Glutamatergic neuron (in vitro differentiated cells): ENCODE data around the gene NDC1. TPM values are rescaled to one million over a fixed set of nuclear protein-coding genes. Genes with fewer than 3 reads are reported as not detected.

Experiments
- DNase-seq: peaks from one replicate; pipeline ENCODE4 v3.0.0; 2022
- H3K27ac Mint-ChIP-seq: one replicate; pipeline ENCODE4 v1.8.0; 2020; ENCODE audit warnings: mild to moderate bottlenecking, mixed read lengths, inconsistent platforms; ENCODE audit not compliant: unreplicated experiment
- H3K27me3 Mint-ChIP-seq: one replicate; pipeline ENCODE4 v1.8.0; 2020; ENCODE audit warnings: mild to moderate bottlenecking, moderate library complexity, mixed read lengths, inconsistent platforms; ENCODE audit not compliant: unreplicated experiment
- H3K36me3 Mint-ChIP-seq: one replicate; pipeline ENCODE4 v1.8.0; 2020; ENCODE audit warnings: mild to moderate bottlenecking, mixed read lengths, inconsistent platforms; ENCODE audit not compliant: unreplicated experiment
- H3K4me1 Mint-ChIP-seq: one replicate; pipeline ENCODE4 v1.8.0; 2020; ENCODE audit warnings: mild to moderate bottlenecking, low read depth, mixed read lengths, inconsistent platforms; ENCODE audit not compliant: unreplicated experiment
- H3K4me3 Mint-ChIP-seq: one replicate; pipeline ENCODE4 v1.8.0; 2020; ENCODE audit warnings: mild to moderate bottlenecking, mixed read lengths, inconsistent platforms; ENCODE audit not compliant: unreplicated experiment
- H3K9me3 Mint-ChIP-seq: one replicate; pipeline ENCODE4 v1.8.0; 2020; ENCODE audit warnings: mild to moderate bottlenecking, moderate library complexity, mixed read lengths, inconsistent platforms; ENCODE audit not compliant: unreplicated experiment
- total RNA-seq: library from RNA; stranded (reverse); fragmentation: NEBNext Ultra II Directional; extraction: Animal tissue kit (Norgen Biotek cat#: 25700); gene quantifications from one replicate; pipeline ENCODE4 v1.2.1, GENCODE V29; 2021; ENCODE audit not compliant: unreplicated experiment
- TF ChIP-seq, protein P1 (sequence below): fragments of 200-600 bp; sonication (generic); IDR thresholded peaks from one replicate; pipeline ENCODE4 v1.5.0; 2021; ENCODE audit not compliant: partially characterized antibody, unreplicated experiment

NDC1 gene
- total RNA-seq, 1 donor from 2014 or later = 10.6 TPM

DNA sequence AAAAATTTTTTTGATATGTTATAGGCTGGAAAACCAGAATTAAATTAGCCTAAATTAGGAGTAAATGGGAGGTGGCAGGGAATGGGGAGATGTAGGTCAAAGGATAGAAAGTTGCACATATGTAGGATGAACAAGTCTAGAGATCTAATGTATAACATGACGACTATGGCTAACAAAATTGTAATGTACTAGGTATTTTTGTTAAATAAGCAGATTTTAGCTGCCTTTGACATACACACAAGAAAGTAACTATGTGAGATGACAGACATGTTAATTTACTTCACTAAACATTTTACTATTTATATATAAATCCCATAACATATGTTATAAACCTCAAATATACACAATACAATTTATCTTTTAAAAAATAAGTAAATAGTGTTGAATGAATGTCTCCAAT lies 68.9 kb downstream of the NDC1 start:
- no peak overlapping the region for H3K4me3 Mint-ChIP-seq
- no peak overlapping the region for H3K27ac Mint-ChIP-seq
- DNase-seq = no peak
- TF ChIP-seq, protein P1, sequence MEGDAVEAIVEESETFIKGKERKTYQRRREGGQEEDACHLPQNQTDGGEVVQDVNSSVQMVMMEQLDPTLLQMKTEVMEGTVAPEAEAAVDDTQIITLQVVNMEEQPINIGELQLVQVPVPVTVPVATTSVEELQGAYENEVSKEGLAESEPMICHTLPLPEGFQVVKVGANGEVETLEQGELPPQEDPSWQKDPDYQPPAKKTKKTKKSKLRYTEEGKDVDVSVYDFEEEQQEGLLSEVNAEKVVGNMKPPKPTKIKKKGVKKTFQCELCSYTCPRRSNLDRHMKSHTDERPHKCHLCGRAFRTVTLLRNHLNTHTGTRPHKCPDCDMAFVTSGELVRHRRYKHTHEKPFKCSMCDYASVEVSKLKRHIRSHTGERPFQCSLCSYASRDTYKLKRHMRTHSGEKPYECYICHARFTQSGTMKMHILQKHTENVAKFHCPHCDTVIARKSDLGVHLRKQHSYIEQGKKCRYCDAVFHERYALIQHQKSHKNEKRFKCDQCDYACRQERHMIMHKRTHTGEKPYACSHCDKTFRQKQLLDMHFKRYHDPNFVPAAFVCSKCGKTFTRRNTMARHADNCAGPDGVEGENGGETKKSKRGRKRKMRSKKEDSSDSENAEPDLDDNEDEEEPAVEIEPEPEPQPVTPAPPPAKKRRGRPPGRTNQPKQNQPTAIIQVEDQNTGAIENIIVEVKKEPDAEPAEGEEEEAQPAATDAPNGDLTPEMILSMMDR = no peak
- H3K36me3 Mint-ChIP-seq = no peaks in the 10 kb centered on the region
- H3K4me1 Mint-ChIP-seq = peaks cover 2% of the 10 kb centered on the region
- H3K27me3 Mint-ChIP-seq = no peaks in the 10 kb centered on the region
- H3K9me3 Mint-ChIP-seq = peaks cover 2% of the 10 kb centered on the region

DNA sequence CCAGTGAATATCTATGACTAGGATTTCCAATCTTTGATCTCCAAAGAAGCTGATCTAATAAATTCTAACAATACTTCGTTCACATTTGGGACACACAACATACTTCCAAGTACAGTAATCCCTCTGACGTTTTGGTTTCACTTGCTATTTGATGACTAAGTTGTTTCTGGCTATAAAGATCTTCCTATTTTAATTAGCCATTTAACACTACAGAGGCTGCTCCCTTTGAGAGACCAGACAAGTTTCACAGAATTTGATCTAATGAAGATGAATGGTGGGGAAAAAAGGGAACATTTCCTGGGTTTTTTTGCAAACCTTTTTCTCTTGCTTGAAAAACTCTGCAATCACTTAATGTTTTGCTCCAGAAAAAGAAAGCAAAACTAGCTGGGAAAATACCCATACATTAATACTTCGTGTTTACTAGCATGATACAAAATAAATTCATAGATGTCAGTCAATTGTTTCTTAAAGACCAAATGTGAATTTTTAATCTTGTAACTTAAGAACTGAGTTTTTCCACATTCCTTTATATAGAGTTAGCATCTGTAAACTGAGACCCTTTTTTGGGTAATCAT lies 71.2 kb downstream of the NDC1 start:
- no peak overlapping the region for H3K27ac Mint-ChIP-seq
- H3K4me1 Mint-ChIP-seq = peaks cover 2% of the 10 kb centered on the region

DNA sequence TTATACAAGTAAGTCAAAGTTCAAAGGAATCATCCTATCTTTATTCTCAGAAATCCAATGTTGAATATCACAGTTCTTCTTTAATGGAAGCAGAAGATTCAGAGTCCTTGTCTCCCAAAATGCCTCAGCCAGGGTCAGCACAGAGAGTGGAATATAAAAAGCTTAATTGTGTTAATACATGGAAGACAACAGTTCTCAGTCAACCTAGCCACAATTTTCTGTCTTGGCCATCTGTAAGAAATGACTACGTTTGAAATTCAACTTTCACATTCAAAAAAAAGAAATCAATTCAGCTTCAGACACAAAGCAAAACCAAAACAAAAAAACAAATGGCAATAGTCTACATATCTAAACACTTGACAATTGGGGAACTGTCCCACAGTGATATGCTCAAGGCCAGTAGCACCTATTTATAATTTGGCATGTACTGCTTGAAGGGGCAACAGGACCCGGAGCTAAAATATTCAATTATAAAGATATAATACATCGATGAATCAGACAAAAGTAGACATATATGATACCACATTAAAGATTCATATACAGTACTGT lies 71.8 kb downstream of the NDC1 start:
- DNase-seq = no peak
- Mint-ChIP-seq H3K4me1 (peaks cover 2% of the 10 kb centered on the region), H3K36me3 (no peaks in the 10 kb centered on the region), H3K4me3 (no peak overlapping the region), H3K27me3 (no peaks in the 10 kb centered on the region), H3K27ac (no peak overlapping the region), H3K9me3 (no peaks in the 10 kb centered on the region)
- TF ChIP-seq, protein P1 = no peak

More for the DNA sequence above, 71.2 kb downstream of the NDC1 start:
- Mint-ChIP-seq H3K9me3 (no peaks in the 10 kb centered on the region), H3K27me3 (no peaks in the 10 kb centered on the region), H3K36me3 (no peaks in the 10 kb centered on the region), H3K4me3 (no peak overlapping the region)
- DNase-seq = no peak
- TF ChIP-seq, protein P1 = no peak

DNA sequence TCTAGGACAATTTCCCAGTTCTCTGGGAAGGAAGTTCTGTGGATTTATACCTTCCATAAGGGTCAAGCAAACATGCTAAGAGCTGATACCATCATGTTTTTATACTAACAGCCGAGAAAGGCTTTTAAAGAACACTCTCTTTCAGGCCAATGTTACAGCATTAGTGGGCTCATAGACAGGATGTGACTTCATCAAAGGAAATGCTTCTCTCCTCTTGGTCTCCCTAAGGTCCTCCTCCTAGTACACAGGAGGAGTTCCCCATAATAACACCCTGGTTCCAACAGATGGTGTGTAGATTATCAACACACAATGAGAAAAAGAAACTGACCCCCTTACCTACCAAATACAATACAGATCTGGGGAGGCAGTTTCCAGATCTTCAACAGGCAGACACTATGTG lies 72.4 kb downstream of the NDC1 start:
- Mint-ChIP-seq H3K36me3 (no peaks in the 10 kb centered on the region), H3K27ac (no peak overlapping the region), H3K27me3 (no peaks in the 10 kb centered on the region)

DNA sequence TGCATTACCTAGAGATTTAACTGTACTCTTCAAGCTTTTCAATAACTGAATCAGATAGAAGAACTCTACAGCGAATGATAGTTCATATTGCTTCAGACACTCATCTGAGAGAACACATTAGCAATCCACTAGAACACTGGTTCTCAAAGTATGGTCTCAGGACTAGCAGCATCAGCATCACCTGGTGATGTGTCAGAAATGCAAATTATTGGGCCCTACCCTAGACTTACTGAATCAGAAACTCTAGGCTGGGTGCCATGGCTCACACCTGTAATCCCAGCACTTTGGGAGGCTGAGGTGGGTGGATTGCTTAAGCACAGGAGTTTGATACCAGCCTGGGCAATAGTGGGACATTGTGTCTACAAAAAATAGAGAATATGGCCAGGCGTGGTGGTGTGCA lies 74.2 kb downstream of the NDC1 start:
- H3K27me3 Mint-ChIP-seq = no peaks in the 10 kb centered on the region

More for the DNA sequence above, 72.4 kb downstream of the NDC1 start:
- no peaks in the 10 kb centered on the region for H3K9me3 Mint-ChIP-seq
- H3K4me1 Mint-ChIP-seq = peaks cover 2% of the 10 kb centered on the region
- DNase-seq = no peak
- no peak overlapping the region for H3K4me3 Mint-ChIP-seq
- TF ChIP-seq, protein P1 = no peak

More for the DNA sequence above, 74.2 kb downstream of the NDC1 start:
- Mint-ChIP-seq H3K36me3 (peaks cover 5% of the 10 kb centered on the region), H3K27ac (no peak overlapping the region), H3K4me1 (peaks cover 2% of the 10 kb centered on the region), H3K9me3 (peaks cover 5% of the 10 kb centered on the region), H3K4me3 (no peak overlapping the region)
- no peak for DNase-seq
- TF ChIP-seq, protein P1 = no peak
